Nephron progenitor cell (in vitro differentiated cells): ENCODE results near the gene DCBLD1.

Experiments
- DNase-seq: peaks from one replicate; pipeline ENCODE4 v3.0.0; 2021
- H3K27ac Mint-ChIP-seq: 2 replicates; pipeline ENCODE4 v1.8.0; 2021; ENCODE audit warnings: mild to moderate bottlenecking, moderate library complexity, mixed read lengths
- H3K27me3 Mint-ChIP-seq: 2 replicates; pipeline ENCODE4 v1.8.0; 2021; ENCODE audit warnings: mild to moderate bottlenecking, low read depth, mixed read lengths; ENCODE audit not compliant: poor library complexity
- H3K36me3 Mint-ChIP-seq: 2 replicates; pipeline ENCODE4 v1.8.0; 2021; ENCODE audit warnings: low read depth, mixed read lengths
- H3K4me1 Mint-ChIP-seq: 2 replicates; pipeline ENCODE4 v1.8.0; 2021; ENCODE audit warnings: mixed read lengths
- H3K4me3 Mint-ChIP-seq: 2 replicates; pipeline ENCODE4 v1.8.0; 2021; ENCODE audit warnings: mild to moderate bottlenecking, moderate library complexity, mixed read lengths
- H3K9me3 Mint-ChIP-seq: 2 replicates; pipeline ENCODE4 v1.8.0; 2021; ENCODE audit warnings: mild to moderate bottlenecking, moderate library complexity, mixed read lengths
- CTCF ChIP-seq: fragments of 200-600 bp; sonication (generic); IDR thresholded peaks from 2 replicates; pipeline ENCODE4 v1.5.0; 2021; ENCODE audit warnings: antibody characterized with exemption

The DCBLD1 gene

GRCh38 chr6:117546674-117547073 is 64.2 kb downstream of the DCBLD1 start:
- Mint-ChIP-seq H3K9me3 (no peaks in the 10 kb centered on the region), H3K27ac (no peak overlapping the region), H3K27me3 (no peaks in the 10 kb centered on the region), H3K4me1 (no peaks in the 10 kb centered on the region), H3K4me3 (no peak overlapping the region), H3K36me3 (peaks cover 5% of the 10 kb centered on the region)
- no peak for DNase-seq
- no peak for TF ChIP-seq CTCF

- H3K27me3 Mint-ChIP-seq = no peaks in the 10 kb centered on the region
- no peak overlapping the region for H3K27ac Mint-ChIP-seq
- TF ChIP-seq CTCF = no peak
- peaks cover 5% of the 10 kb centered on the region for H3K36me3 Mint-ChIP-seq
- H3K9me3 Mint-ChIP-seq = no peaks in the 10 kb centered on the region
- no peak overlapping the region for H3K4me3 Mint-ChIP-seq
- no peaks in the 10 kb centered on the region for H3K4me1 Mint-ChIP-seq
- no peak for DNase-seq
Measured at GRCh38 chr6:117547688-117548621, 65.5 kb downstream of the DCBLD1 start.

GRCh38 chr6:117548797-117549301 is 66.4 kb downstream of the DCBLD1 start:
- Mint-ChIP-seq H3K27me3 (no peaks in the 10 kb centered on the region), H3K4me1 (no peaks in the 10 kb centered on the region), H3K4me3 (no peak overlapping the region), H3K9me3 (no peaks in the 10 kb centered on the region), H3K36me3 (peaks cover 5% of the 10 kb centered on the region), H3K27ac (no peak overlapping the region)
- no peak for DNase-seq
- no peak for TF ChIP-seq CTCF

GRCh38 chr6:117549611-117550010 is 67.1 kb downstream of the DCBLD1 start:
- no peak for TF ChIP-seq CTCF
- H3K4me1 Mint-ChIP-seq = no peaks in the 10 kb centered on the region
- H3K9me3 Mint-ChIP-seq = no peaks in the 10 kb centered on the region
- H3K4me3 Mint-ChIP-seq = no peak overlapping the region
- DNase-seq = no peak
- H3K36me3 Mint-ChIP-seq = peaks cover 5% of the 10 kb centered on the region
- H3K27me3 Mint-ChIP-seq = no peaks in the 10 kb centered on the region
- H3K27ac Mint-ChIP-seq = no peak overlapping the region

- H3K27ac Mint-ChIP-seq = no peak overlapping the region
- peaks cover 5% of the 10 kb centered on the region for H3K36me3 Mint-ChIP-seq
- no peaks in the 10 kb centered on the region for H3K9me3 Mint-ChIP-seq
- peaks cover 2% of the 10 kb centered on the region for H3K4me1 Mint-ChIP-seq
- no peak overlapping the region for H3K4me3 Mint-ChIP-seq
- no peak for DNase-seq
- no peak for TF ChIP-seq CTCF
- H3K27me3 Mint-ChIP-seq = no peaks in the 10 kb centered on the region
Measured at GRCh38 chr6:117550078-117550600, 67.7 kb downstream of the DCBLD1 start.
